Astrocyte (in vitro differentiated cells and primary cell): Measurements from ENCODE around the gene OR4D10.

Source experiments
- EZH2 ChIP-seq: IDR thresholded peaks from 2 replicates; pipeline ENCODE4 v1.6.1; 2012; ENCODE audit warnings: mild to moderate bottlenecking, low read length, inconsistent platforms; ENCODE audit not compliant: insufficient read depth
- TF ChIP-seq, protein P1 (sequence below): IDR thresholded peaks from 2 replicates; pipeline ENCODE4 v1.5.1; 2011; ENCODE audit warnings: low read depth, mild to moderate bottlenecking, inconsistent platforms, low read length, moderate library complexity; ENCODE audit not compliant: insufficient read depth

- TF ChIP-seq, protein P1, sequence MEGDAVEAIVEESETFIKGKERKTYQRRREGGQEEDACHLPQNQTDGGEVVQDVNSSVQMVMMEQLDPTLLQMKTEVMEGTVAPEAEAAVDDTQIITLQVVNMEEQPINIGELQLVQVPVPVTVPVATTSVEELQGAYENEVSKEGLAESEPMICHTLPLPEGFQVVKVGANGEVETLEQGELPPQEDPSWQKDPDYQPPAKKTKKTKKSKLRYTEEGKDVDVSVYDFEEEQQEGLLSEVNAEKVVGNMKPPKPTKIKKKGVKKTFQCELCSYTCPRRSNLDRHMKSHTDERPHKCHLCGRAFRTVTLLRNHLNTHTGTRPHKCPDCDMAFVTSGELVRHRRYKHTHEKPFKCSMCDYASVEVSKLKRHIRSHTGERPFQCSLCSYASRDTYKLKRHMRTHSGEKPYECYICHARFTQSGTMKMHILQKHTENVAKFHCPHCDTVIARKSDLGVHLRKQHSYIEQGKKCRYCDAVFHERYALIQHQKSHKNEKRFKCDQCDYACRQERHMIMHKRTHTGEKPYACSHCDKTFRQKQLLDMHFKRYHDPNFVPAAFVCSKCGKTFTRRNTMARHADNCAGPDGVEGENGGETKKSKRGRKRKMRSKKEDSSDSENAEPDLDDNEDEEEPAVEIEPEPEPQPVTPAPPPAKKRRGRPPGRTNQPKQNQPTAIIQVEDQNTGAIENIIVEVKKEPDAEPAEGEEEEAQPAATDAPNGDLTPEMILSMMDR = no peak
- TF ChIP-seq EZH2 = no peak
Observed at GRCh38 chr11:59456661-59457060, 16.5 kb upstream of the OR4D10 start, which contains the start of gene OR4D6.
